ENCODE results near the gene MT1A.
"Not testable (repeated sequence)": the region's sequence is repeated elsewhere in the genome, so short reads cannot be mapped to it uniquely, and the experiment has no call there.

The MT1A gene

GRCh38 chr16:56657555-56658326 lies 19.3 kb downstream of the MT1A start, which contains the start of gene MT1F:
Gene MT1F (plus strand): TSS chr16:56657959. CDS start chr16:56658059, 100 bp downstream.
- peak; percentile 81 for DNase-seq (ENCODE audit: low spot score)

GRCh38 chr16:56658327-56658875 lies 19.9 kb downstream of the MT1A start:
- DNase-seq (ENCODE audit: low spot score), result no peak

- no peak for DNase-seq (ENCODE audit: low spot score)
Measured at GRCh38 chr16:56662357-56663354, 24.2 kb downstream of the MT1A start.

- no peak for DNase-seq (ENCODE audit: low spot score)
Measured at GRCh38 chr16:56664506-56664905, 26.0 kb downstream of the MT1A start.

- DNase-seq (ENCODE audit: low spot score), result not testable (repeated sequence)
Measured at GRCh38 chr16:56665286-56666261, 27.1 kb downstream of the MT1A start.

- DNase-seq (ENCODE audit: low spot score), result no peak
Measured at GRCh38 chr16:56667581-56668571, 29.4 kb downstream of the MT1A start, which contains the start of gene MT1G. Gene MT1G (minus strand): TSS chr16:56668065. CDS start chr16:56667993, 72 bp downstream.

- DNase-seq (ENCODE audit: low spot score), result no peak
Measured at GRCh38 chr16:56669005-56669839, 30.8 kb downstream of the MT1A start, which contains the start of gene MT1H. Gene MT1H (plus strand): TSS chr16:56669814. CDS start chr16:56669885, 71 bp downstream.

- no peak for DNase-seq (ENCODE audit: low spot score)
Measured at GRCh38 chr16:56669840-56670619, 31.6 kb downstream of the MT1A start.

GRCh38 chr16:56670620-56670934 lies 32.1 kb downstream of the MT1A start:
- no peak for DNase-seq (ENCODE audit: low spot score)

- not testable (repeated sequence) for DNase-seq (ENCODE audit: low spot score)
Measured at GRCh38 chr16:56671691-56672090, 33.2 kb downstream of the MT1A start.

GRCh38 chr16:56672171-56672570 lies 33.7 kb downstream of the MT1A start:
- not testable (repeated sequence) for DNase-seq (ENCODE audit: low spot score)

- DNase-seq (ENCODE audit: low spot score), result no peak
Measured at GRCh38 chr16:56672761-56673536, 34.5 kb downstream of the MT1A start.

GRCh38 chr16:56673921-56674320 lies 35.5 kb downstream of the MT1A start:
- no peak for DNase-seq (ENCODE audit: low spot score)

GRCh38 chr16:56674570-56674969 lies 36.1 kb downstream of the MT1A start:
- DNase-seq (ENCODE audit: low spot score), result not testable (repeated sequence)

- no peak for DNase-seq (ENCODE audit: low spot score)
Measured at GRCh38 chr16:56675685-56676210, 37.3 kb downstream of the MT1A start.

GRCh38 chr16:56677474-56677873 lies 39.0 kb downstream of the MT1A start:
- DNase-seq (ENCODE audit: low spot score), result no peak
